AG04450 (cell line): ENCODE measurements around the gene STK32A. TPM values are rescaled to one million over a fixed set of nuclear protein-coding genes. Genes with fewer than 3 reads are reported as not detected.

ENCODE experiments used
- CTCF ChIA-PET: fragments of 300-600, 350-600 bp; formaldehyde crosslinking; extraction: SDS; loops from one replicate; lab custom pipeline; 2022; ENCODE audit warnings: antibody characterized with exemption, inconsistent platforms; lab: Charles Lee
- POLR2A ChIA-PET: fragments of 350-600 bp; formaldehyde crosslinking; extraction: SDS; loops from one replicate; lab custom pipeline; 2021; ENCODE audit warnings: antibody characterized with exemption, inconsistent platforms; lab: Yijun Ruan, JAX
- DNase-seq: peaks from one replicate; pipeline ENCODE4 v3.0.0-alpha.2; 2011; ENCODE audit warnings: low read depth, low spot score
- H3K27ac ChIP-seq: one replicate; pipeline ENCODE4 v1.5.1; 2012; ENCODE audit warnings: low read depth, low read length, control low read depth
- H3K27me3 ChIP-seq: one replicate; pipeline ENCODE4 v1.6.0; 2012; ENCODE audit warnings: low read length; ENCODE audit not compliant: control insufficient read depth, insufficient read depth
- H3K4me3 ChIP-seq: 2 replicates; pipeline ENCODE4 v1.5.1; 2011; ENCODE audit warnings: mild to moderate bottlenecking, low read depth, low read length, control low read depth
- H3K9me3 ChIP-seq: 2 replicates; pipeline ENCODE4 v1.5.1; 2012; ENCODE audit warnings: low read length; ENCODE audit not compliant: control insufficient read depth, insufficient read depth
- CTCF ChIP-seq: IDR thresholded peaks from 2 replicates; pipeline ENCODE4 v1.5.1; 2011; ENCODE audit warnings: low read depth, low read length, control low read depth, inconsistent platforms
- polyA plus RNA-seq: library from polyadenylated mRNA; depleted of rRNA; stranded (reverse); fragments of >200 nt; gene quantifications from 2 replicates; pipeline ENCODE4 v1.2.3, GENCODE V29; 2011

STK32A gene
- polyA plus RNA-seq, 1 experiment, result 0.20 TPM

DNA sequence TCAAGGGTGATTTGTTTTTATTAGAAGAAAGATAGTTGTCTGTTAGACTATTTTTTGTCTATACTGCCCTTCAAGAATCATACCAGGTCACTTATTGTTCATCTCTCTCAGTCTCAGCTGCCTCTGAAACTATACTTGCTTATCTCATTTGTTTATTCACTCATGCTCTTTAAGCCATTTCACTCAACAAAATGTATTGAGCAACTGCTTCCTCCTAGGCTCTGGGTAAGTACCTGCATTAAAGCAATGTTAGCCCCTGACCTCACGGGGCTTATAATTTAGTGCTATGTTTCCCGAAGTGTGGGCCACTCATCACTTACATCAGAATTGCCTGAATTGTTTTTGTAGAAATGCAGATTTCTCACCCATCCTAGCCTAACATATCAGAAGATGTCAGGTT lies 174.2 kb downstream of the STK32A start:
- CTCF ChIA-PET, result interaction anchor here (0.6 kb wide), 1 partner anchor 45 kb away, joined by 4 read pairs; no protein-coding TSS in a partner anchor
- no peak for DNase-seq
- POLR2A ChIA-PET, result no interaction called here
- no peak overlapping the region for H3K4me3 ChIP-seq
- no peak for TF ChIP-seq CTCF
- no peak overlapping the region for H3K27ac ChIP-seq
- no peaks in the 10 kb centered on the region for H3K9me3 ChIP-seq
- no peaks in the 10 kb centered on the region for H3K27me3 ChIP-seq

- Histone ChIP-seq H3K4me3 (no peak overlapping the region), H3K27me3 (no peaks in the 10 kb centered on the region), H3K9me3 (no peaks in the 10 kb centered on the region), H3K27ac (no peak overlapping the region)
- ChIA-PET POLR2A (no interaction called here), CTCF (interaction anchor here (1.1 to 3.7 kb wide), 4 partner anchors 15 to 167 kb away, joined by 3 to 18 read pairs (median 4); no protein-coding TSS in a partner anchor)
- no peak for TF ChIP-seq CTCF
- DNase-seq, result no peak
These were observed 175.9 kb downstream of the STK32A start for GRCh38 chr5:147410496-147411358.

GRCh38 chr5:147411359-147412319 lies 176.8 kb downstream of the STK32A start:
- Histone ChIP-seq H3K4me3 (no peak overlapping the region), H3K9me3 (no peaks in the 10 kb centered on the region), H3K27me3 (no peaks in the 10 kb centered on the region), H3K27ac (no peak overlapping the region)
- POLR2A ChIA-PET, result no interaction called here
- no peak for DNase-seq
- TF ChIP-seq CTCF, result no peak
- CTCF ChIA-PET, result interaction anchor here (1.2 to 3.7 kb wide), 3 partner anchors 12 to 166 kb away, joined by 3 to 18 read pairs (median 3); no protein-coding TSS in a partner anchor

DNA sequence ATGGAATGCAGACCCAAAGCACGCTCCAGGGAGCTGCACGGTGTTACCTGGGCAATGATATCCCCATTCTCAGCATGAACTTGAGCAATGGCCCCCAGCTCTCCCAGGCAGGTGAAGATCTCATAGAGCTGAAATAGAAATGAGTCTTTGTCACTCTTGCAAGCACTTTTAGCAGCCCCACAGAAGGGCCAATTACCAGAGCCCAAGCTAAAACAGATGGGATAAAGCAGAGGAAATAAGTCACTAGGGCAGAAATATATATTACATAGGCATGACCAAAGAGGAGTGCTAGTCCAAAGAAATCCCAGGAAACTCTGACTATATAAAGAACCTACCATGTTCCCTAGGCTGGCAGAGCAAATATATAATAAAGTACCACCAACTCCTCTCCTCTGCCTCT lies 177.7 kb downstream of the STK32A start:
- Histone ChIP-seq H3K27me3 (no peaks in the 10 kb centered on the region), H3K27ac (no peak overlapping the region), H3K9me3 (no peaks in the 10 kb centered on the region), H3K4me3 (no peak overlapping the region)
- ChIA-PET CTCF (interaction anchor here (0.7 to 3.7 kb wide), 4 partner anchors 11 to 165 kb away, joined by 3 to 18 read pairs (median 3); no protein-coding TSS in a partner anchor), POLR2A (no interaction called here)
- TF ChIP-seq CTCF, result no peak
- DNase-seq, result no peak
